ENCODE results near the gene GSX2.

The GSX2 gene

DNA sequence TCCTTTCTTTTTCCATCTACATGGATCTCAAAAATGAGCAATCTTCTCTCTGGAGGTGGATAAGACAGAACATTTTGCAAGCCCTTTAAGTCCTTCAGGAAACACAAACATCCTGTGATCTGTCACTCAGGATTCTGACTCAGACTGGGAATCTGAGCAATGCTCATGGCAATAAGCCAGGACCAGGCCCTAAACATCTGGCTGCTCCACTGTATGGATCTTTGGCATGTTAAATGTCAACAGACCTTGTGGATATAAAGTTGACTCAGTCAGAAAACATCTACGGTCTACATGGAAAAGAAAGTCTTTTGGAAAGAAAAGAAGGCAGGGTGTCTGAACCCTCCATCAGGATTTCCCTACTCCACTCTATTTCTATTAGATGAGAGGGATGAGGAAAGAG lies 17.8 kb upstream of the GSX2 start:
- DNase-seq = no peak

DNA sequence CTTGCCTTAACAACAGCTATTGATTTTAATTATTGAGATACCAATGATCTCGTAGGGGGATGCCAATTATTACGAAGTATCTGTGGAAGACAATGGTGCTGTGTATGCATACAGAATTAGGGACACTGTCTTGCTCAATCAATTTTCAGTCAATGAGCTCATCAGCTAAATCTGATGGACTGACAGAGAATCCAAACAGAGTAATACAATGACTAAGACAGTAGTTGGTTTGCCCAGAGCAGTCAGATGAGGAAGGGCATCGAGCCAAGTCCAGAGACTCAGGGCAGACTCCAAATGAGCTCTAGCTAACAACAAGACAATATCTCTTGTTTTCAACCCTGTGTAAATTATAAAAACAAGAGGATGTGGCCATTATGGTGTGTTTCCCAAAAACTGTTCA lies 14.7 kb upstream of the GSX2 start:
- DNase-seq = no peak

DNA sequence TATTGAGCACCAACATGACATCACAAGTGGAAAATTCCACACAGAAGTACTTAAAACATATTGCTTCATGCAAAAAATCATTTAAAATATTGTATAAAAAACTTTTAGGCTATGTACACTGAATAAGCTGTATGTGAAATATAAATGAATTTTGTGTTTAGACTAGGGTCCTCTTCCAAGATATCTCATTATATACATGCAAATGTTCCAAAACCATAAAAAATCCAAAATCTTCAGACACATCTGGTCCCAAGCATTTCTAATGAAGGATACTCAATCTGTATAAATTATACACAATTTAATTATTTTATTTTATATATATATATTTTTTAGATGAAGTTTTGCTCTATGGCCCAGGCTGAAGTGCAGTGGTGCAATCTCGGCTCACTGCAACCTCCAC lies 10.1 kb upstream of the GSX2 start:
- no peak for DNase-seq

DNA sequence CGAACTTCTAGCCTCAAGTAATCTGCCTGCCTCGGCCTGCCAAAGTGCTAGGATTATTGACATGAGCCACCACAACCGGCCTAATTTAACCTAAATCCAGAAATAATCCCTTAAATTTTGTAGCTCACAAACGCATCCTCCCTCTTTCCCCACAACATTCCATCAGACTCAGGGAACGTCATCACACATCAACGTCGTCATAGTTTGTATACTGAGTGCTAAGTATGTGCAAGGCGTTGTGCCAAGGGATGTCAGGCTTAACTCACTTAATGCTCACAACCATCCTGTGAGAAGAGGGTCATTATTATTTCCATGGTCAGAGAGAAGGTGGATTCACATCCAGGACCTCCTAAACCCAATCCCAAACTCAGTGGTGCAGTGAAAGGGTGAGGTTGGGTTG lies 9.6 kb upstream of the GSX2 start:
- DNase-seq = no peak

DNA sequence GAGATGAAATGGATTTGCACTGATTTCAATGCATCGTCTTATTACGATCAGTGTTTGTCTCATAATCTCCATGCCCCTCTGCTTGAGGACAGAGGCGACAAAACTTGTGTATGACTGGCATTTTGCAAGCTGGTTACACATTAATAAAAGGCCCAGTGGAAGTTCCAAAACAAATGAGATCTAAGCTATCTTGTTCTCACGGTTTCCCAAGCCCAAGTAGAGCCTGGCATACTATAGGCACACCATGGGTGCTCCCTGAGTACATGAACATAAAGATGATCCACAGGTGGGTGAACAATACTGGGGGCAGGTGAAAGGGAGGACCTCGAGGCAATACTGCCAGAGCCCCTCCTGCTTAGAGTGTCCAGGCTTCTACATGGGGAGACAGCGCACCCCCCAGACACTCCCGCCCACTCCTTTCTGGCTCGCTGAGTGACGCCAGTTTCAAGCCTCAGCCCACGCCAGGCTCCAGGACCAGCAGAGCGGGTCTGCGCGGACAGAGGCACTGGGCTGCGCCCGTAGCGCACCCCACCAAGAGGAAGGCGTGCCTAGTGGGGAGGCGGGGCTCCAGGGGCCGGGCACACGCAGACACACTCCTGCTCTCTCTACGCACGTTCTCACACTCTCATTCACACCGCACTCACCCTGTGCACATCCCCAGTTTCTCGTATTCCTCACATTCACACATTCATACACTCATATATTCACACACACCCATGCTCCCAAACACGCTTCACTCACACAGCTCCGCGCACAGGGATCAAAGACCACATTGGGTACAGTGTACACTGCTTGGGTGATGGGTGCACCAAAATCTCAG lies 8.9 kb upstream of the GSX2 start:
- DNase-seq = no peak

DNA sequence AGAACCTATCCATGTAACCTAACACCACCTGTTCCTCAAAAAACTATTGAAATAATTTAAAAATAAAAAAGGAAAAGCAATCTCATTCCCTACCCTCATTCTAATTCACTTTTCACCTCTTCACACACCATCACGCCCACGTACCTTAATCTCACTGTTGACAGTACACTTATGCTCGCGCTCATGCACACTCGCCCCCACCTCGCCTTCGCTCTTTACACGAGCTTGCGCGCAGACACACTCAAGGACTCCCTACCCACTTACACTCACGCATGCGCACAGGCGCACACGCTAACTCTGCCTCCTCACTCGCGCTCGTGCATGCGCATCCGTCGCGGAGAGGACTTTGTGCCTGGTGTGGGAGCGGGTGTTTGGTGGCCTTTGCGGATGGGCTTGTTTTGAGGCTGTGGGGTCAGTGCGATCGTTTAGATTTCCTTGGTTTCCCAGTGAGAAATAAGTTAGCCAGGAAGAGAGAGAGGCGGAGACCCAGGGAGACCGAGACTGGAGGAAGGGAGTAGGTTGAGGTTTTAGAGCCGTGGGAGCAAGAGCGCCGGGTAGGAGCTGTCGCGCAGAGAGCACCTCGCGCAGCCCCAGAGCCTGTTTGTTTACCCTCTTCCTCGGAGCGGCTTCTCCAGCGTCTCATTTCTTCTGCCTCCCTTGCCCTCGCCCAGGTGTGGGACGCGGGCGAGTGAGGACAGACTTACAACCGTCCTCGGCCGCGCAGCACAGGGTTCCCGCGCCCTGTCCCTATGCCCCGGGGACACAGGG lies 8.1 kb upstream of the GSX2 start:
- DNase-seq = peak; percentile 76

DNA sequence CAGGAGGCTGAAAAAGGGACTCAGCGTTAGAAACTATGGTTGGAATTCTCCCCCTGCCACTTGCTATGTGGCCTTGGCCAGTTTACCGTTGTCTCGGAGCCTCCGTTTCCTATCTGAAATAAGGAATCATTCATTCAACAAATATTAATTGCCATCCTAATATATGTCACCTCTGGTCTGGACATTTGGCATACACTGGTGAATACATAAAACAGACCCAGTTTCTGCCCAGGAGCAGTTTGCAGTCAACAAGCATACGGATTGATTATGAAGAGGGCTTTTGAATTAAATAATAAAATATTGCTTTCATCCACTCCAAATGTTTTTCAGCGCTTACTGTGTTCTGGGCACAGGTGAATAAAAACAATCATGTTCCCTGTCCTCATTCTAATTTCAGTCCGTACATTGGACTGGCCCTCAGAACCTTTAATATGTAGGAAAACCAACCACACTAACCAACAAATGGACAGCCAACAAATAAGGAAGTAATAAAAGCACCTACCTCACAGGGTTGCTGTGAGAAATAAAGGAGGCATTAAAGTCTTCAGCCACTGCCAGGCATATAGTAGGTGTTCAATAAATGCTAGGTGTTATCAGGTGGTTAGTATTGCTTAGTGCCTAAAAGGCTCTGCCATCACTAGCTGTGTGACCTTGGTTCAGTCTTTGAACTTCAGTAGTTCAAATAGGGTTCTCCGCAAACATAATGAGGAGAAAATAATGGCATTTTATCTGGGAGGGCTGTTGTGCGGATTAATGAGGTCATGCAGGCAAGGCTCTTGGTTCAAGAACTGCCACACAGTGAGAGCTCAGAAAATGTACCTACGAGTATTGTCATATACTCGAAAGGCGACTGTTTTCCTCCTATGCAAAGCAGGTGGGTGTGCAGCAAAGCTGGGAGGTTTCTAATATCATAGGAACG lies 7.3 kb upstream of the GSX2 start:
- no peak for DNase-seq

DNA sequence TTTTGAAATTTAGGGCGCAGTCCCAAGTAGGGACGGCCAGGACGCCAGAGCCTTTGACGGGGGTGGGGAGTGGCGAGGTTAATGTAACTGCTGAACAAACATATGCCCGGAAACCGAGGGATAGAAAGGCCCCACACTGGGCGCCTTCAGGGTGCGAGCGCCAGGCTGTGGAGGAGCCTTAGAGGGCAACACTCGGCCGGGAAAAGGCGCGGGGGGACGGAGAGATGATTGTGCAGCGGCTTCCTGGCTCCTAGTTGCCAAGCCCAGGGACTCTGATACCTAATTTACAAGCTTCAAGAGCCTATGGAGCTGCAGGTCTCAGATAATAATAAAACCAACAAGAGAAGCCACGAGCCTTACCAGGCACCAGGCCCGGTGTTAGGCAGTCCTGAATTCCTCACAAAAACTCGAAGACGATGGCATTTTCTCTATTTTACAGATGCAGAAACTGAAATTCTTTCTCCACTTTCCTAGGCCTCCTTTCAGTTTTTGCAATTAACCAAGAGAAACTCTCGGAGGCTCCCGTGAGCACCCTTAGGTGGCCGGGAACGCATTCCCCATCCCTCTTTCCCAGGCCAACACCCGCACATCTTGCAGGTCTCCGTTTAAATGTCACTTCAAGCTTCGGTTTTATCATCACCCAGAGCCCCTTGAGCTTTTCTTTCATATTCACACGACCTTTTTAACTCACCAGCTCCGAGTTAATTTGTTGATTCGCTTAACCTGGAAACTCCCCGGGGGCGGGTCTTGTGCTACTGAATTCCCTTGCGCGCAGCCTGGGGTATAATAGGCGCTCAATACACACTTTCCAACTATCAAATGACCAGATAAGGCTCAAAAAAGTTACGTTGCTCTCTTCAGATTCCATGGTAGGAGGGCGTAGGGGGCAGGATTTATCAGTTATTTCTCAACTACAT lies 6.4 kb upstream of the GSX2 start:
- DNase-seq = no peak

DNA sequence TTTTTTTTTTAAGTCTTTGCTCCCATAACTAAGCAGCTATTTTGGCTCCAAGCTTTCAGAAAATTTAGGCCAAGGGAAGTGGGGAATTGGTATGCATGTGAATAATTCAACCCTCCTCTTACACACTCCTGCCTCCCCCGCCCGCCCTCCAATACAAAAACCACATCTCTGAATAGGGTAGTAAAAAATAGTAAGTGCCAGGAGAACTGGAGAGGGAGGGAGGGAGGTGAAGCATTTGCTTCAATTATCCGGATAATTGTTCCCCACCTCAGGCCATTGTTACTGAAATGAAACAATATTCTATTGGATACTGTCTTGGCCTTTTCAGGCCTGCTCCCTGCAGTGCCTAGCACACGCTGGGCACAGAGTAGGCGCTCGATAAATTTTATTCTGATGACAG lies 5.5 kb upstream of the GSX2 start:
- no peak for DNase-seq

DNA sequence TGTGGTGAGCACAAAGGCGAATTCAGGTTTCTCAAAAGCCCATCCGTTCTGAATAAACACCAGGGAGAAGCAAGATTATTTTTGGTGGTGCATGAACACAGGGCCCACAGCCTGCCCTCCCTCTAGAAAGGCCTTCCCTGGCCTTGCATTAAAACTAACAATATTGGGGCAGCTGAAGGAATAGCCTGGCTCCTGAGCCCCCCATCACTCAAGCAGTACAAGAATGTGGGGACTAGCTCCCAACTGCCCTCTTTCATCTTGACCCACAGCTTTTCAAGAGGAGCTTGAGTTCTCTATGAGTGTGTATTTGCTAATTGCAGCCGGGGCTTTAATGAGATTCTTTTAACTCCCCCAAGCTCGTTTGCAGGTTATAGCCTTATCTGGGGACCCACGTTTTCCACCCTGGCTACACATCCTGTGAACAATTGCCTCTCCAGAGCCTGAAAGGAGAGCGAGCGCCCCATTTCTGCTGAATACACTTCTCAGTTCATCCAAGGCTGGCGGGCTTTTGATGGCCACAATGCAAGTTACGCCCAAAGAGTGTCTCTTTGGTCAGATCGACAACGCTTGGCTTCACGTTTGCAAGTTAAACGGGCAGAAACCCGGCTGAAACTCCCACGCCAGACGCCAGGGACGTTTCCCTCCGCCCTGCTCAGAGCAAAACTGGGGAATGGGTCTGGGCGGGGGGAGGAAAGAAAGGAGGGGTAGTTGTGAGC lies 4.7 kb upstream of the GSX2 start:
- no peak for DNase-seq

DNA sequence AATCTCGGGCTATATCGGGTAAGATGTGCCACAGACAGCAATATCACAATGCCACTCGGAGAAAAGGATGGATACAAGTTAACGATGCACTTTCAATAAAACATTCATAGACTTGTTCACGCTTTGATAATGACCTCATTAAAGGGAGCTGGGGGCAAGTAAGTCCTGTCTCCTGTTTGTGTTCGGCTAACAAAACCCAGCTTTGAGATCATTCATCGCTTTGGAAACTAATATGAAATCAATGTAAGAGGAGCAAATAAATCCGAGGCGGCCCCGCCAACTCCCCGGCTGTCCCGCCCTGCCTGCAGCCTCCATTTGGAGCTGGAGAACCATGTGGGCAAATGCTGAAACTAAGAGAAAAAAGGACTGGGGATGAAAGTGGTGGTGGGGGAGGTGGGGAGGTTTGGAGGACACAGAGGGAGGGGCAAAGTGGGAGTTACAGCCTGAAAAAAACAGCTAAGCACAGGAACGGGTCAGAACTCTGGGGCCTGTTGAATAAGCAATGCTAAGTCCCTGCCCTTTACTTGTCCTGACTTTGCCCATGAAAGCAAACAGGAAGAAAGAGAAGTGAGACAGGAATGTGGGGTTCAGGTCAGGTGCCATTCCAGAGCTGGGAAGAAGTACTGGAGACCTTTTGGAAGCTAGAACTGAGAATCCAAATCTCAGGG lies 3.5 kb upstream of the GSX2 start:
- no peak for DNase-seq

DNA sequence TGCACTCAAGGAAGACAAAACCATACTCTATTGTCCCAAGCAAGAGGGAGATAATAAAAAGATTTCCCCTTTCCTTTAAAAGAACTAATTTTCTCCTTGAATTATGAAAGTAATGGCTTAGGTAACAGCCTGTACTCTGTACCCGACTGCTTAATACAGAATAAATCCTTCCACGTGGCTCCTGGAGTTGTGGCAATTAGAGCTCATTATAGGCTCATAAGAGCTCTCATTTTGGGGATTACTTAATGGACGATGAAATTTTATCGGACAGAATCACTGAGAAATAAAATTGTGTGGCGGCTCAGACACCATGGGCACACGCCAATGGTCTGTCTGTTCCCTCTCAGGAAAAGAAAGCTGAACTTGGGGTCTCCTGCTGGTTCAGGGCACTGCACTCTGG lies 2.8 kb upstream of the GSX2 start:
- no peak for DNase-seq

DNA sequence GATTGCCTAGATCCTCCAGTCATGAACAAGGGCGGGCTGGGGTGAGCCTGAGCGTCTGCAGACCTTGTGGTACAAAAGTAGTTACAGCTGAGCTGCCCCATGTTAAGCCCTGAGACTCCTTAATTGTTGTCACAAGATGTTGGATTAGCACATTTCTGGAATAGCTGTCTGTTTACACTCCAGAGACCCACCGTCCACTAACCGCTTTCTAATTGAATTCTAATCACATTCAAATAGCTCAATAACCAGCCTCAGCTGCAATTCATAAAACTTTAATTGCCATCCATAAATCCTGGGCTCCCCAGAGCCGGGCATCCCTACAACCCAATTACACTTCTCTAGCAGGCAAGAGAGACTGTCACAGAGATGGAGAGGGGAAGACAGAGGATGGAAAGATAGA lies 1.6 kb upstream of the GSX2 start:
- DNase-seq = no peak

DNA sequence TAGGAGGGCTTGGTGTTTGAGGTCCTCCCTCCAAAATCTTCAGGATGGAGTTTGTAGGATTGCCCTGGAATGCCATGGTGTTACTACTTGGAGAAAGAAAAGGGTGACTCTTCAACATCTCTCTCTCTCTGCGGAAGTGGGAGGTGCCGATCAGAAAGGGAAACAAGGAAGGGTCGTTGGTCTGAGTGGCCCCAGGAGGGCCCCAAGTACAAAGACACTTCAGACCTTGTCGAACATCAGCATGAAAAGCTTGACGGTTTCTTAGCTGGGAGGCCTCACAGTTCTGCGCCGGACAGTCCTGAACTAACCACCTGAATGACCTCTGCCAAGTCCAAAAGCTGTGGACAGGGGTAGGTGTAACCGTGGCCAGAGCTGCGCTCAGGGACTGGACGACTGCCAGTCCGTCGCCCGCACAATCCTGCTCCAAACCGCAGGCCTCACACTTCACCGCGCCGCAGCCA lies 646 bp upstream of the GSX2 start:
- DNase-seq = no peak

DNA sequence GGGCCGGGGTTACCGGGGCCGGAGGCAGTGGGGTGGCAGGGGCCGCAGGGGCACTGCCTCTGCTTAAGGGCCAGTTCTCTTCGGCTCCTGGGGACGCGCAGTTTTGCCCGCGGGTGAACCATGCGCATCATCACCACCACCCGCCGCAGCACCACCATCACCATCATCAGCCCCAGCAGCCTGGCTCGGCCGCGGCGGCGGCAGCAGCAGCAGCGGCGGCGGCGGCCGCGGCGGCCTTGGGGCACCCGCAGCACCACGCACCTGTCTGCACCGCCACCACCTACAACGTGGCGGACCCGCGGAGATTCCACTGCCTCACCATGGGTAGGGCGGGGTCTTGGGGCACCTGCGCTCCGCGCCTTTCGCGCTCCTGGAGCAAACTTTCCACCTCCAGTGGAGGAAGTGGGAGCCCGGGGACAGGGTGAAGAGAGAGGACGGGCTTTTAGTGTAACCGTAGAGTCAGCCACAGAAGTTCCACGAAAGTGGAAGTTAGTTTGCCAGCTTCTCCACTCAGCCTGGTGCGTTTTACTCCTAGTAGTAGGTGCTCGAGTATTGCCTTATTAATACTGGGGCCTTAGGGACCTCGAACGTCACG lies 729 bp downstream of the GSX2 start:
- no peak for DNase-seq

DNA sequence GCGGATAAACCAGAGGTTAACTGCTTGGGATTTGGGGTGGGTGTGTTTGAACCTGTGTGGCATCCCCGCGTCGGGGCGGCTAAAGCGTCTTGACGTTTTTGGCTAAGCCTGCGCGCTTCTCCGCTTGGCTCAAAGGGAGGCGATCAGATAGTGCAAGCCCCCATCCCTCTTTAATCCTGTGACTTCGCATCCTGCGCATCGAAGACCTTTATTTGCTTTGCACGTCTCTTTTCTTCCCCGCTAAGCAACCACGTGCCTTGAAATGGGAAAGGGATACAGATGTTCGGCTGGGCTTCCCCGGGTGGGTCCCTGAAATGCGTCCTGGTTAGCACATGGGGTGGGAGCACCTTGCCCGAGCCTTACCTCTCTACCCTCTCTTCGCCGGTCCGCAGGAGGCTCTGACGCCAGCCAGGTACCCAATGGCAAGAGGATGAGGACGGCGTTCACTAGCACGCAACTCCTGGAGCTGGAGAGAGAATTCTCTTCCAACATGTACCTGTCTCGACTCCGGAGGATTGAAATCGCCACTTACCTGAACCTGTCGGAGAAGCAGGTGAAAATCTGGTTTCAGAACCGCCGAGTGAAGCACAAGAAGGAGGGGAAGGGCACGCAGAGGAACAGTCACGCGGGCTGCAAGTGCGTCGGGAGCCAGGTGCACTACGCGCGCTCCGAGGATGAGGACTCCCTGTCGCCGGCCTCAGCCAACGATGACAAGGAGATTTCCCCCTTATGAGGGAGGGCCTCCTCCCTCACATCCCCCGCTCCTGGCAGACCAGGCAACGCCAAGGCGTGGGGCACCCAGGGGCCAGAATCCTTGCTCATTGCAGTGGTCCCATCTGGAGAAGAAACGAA lies 1.5 kb downstream of the GSX2 start:
- no peak for DNase-seq

DNA sequence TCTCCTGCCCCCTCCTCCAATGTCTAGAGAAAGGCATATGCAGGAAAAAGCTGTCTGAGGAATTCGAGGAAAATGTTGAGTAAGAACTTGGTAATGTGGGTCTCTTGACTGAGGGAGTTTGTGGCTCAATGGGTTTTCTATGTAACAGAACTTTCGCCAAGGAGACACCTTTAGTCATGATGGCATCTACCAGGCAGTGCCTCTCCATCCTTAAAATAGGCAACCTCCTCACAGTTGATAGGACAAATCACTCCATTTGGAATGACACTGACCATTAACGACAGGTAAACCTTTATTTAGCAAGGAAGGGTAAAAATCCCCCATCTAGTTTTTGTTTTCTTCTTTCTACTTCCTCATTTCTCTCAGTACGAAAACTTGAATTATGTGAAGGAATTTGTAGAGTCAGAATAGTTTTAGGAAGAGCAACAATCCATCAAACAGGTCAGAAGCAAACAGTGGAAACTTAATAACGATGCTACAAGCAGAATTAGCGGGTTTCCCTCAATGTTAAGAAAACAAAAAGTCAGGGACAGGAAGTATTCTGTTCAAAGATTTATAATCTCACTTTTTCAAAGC lies 2.7 kb downstream of the GSX2 start:
- no peak for DNase-seq

DNA sequence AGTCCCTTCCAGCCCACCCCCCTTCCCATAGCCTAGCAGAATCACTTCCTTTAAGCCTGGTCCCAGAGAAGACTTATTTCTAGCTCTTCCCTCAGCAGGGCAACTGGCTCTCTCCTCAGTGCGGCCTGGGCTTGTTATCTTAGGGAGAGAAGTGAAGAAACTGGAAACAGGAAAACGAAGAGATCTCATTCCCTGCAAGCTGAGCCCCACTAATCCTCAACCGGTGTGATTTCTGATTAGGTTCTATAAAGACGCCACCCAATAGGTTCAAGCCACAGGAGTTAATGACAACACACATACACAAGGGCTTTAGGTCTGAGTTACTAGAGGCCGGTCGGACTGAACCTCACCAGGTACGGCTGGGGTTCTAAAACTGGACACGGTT lies 3.2 kb downstream of the GSX2 start:
- DNase-seq = no peak

DNA sequence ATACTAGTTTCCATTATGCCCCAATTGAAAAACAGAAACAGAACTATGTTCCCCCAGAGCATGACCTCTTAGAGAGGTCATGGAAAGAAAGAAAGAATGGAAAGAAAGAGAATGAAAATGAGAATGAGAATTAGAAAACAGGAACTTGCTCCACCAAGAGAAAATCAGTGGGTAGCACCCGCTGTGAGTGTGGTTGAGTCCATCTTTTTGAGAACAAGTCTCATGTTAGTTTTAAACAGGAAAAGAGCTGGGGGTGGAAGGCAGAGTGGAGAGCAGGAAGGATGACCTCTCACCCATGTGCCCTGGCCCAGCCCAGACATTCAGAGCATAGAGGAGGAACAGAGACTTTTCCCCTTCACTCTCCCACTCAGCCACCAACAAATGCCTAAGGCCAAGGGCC lies 4.9 kb downstream of the GSX2 start:
- DNase-seq = no peak

Data from activated CD4-positive, alpha-beta T cell treated with anti-CD3 and anti-CD28 coated beads, Interleukin-2, Interleukin-6, amounts not matched to agents 100 ng/mL and 50 ng/mL, durations not matched to agents 16 hours and 8 hours (primary cell).